MM.1S (cell line): ENCODE results near the gene GPR17.

Experiments
- EZH2 ChIP-seq: fragments of 300-600 bp; sonication (generic); optimal IDR thresholded peaks from 2 replicates; pipeline ENCODE3; 2017; ENCODE audit warnings: low read depth, mild to moderate bottlenecking, antibody characterized with exemption, low read length, mixed read lengths
- EZH2phosphoT487 ChIP-seq: fragments of 300-600 bp; sonication (generic); IDR thresholded peaks from 2 replicates; pipeline ENCODE4 v1.6.1; 2018; ENCODE audit warnings: antibody characterized with exemption, low read length
- TF ChIP-seq, protein P1 (sequence below): fragments of 300-600 bp; sonication (generic); IDR thresholded peaks from 2 replicates; pipeline ENCODE4 v1.5.1; 2016; ENCODE audit warnings: antibody characterized with exemption, low read length, mixed read lengths

GRCh38 chr2:127676906-127677305 lies 31.0 kb downstream of the GPR17 start:
- TF ChIP-seq, protein P1, sequence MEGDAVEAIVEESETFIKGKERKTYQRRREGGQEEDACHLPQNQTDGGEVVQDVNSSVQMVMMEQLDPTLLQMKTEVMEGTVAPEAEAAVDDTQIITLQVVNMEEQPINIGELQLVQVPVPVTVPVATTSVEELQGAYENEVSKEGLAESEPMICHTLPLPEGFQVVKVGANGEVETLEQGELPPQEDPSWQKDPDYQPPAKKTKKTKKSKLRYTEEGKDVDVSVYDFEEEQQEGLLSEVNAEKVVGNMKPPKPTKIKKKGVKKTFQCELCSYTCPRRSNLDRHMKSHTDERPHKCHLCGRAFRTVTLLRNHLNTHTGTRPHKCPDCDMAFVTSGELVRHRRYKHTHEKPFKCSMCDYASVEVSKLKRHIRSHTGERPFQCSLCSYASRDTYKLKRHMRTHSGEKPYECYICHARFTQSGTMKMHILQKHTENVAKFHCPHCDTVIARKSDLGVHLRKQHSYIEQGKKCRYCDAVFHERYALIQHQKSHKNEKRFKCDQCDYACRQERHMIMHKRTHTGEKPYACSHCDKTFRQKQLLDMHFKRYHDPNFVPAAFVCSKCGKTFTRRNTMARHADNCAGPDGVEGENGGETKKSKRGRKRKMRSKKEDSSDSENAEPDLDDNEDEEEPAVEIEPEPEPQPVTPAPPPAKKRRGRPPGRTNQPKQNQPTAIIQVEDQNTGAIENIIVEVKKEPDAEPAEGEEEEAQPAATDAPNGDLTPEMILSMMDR: no peak
- TF ChIP-seq EZH2phosphoT487 (no peak), EZH2 (no peak)
